Neuronal stem cell (in vitro differentiated cells): ENCODE data around the gene LRCH3.
A peak's percentile ranks its signal among the peaks of the same experiment; 100 is the strongest.

Experiments used
- DNase-seq: peaks from one replicate; pipeline ENCODE4 v3.0.0-alpha.2; 2013; ENCODE audit warnings: low spot score
- H2AFZ ChIP-seq: one replicate; pipeline ENCODE4 v1.6.1; 2013; ENCODE audit warnings: mild to moderate bottlenecking, low read length, inconsistent platforms
- H2AK5ac ChIP-seq: 2 replicates; pipeline ENCODE4 v1.6.1; 2013; ENCODE audit warnings: low read depth, mild to moderate bottlenecking, inconsistent platforms, low read length, moderate library complexity, mixed read lengths
- H2BK120ac ChIP-seq: 2 replicates; pipeline ENCODE4 v1.6.1; 2013; ENCODE audit warnings: low read depth, mild to moderate bottlenecking, inconsistent platforms, low read length, moderate library complexity, mixed read lengths
- H2BK12ac ChIP-seq: one replicate; pipeline ENCODE4 v1.6.1; 2013; ENCODE audit warnings: low read length, inconsistent platforms
- H2BK15ac ChIP-seq: 2 replicates; pipeline ENCODE4 v1.6.1; 2013; ENCODE audit warnings: mild to moderate bottlenecking, low read length, inconsistent platforms, mixed read lengths
- H2BK5ac ChIP-seq: one replicate; pipeline ENCODE4 v1.6.1; 2013; ENCODE audit warnings: inconsistent platforms, mild to moderate bottlenecking, low read length, moderate library complexity
- H3K14ac ChIP-seq: one replicate; pipeline ENCODE4 v1.6.1; 2013; ENCODE audit warnings: low read length, inconsistent platforms
- H3K18ac ChIP-seq: 2 replicates; pipeline ENCODE4 v1.6.1; 2013; ENCODE audit warnings: low read length, inconsistent platforms
- H3K23ac ChIP-seq: 2 replicates; pipeline ENCODE4 v1.6.1; 2013; ENCODE audit warnings: low read depth, mild to moderate bottlenecking, mixed read lengths, low read length, inconsistent platforms; ENCODE audit not compliant: poor library complexity
- H3K27ac ChIP-seq: replicated peaks from 3 replicates; pipeline ENCODE4 v1.5.1; 2013; ENCODE audit warnings: low read length, inconsistent platforms
- H3K27me3 ChIP-seq, 3 experiments: 2 replicates each; pipeline ENCODE4 v1.6.1; 2013; ENCODE audit warnings: low read length in 3 of 3, mild to moderate bottlenecking in 2 of 3, inconsistent platforms in 1 of 3, low read depth in 1 of 3, mixed read lengths in 1 of 3, moderate library complexity in 1 of 3; ENCODE audit not compliant: control insufficient read depth in 3 of 3, insufficient read depth in 3 of 3
- H3K36me3 ChIP-seq, 2 donors: replicated peaks in 1 of 2; 2 replicates each; pipeline ENCODE4 v1.6.1; 2013; ENCODE audit warnings: low read length in 2 of 2; ENCODE audit not compliant: control insufficient read depth in 2 of 2, insufficient read depth in 2 of 2
- H3K4ac ChIP-seq: 2 replicates; pipeline ENCODE4 v1.6.1; 2013; ENCODE audit warnings: inconsistent platforms, mild to moderate bottlenecking, low read length, moderate library complexity
- H3K4me1 ChIP-seq, 2 donors: 1 replicate in 1 of 2; 2 replicates in 1 of 2; pipeline ENCODE4 v1.6.1; 2013; ENCODE audit warnings: low read length in 2 of 2, low read depth in 1 of 2; ENCODE audit not compliant: control insufficient read depth in 2 of 2, insufficient read depth in 1 of 2
- H3K4me2 ChIP-seq: one replicate; pipeline ENCODE4 v1.6.1; 2013; ENCODE audit warnings: mild to moderate bottlenecking, low read length, inconsistent platforms; ENCODE audit not compliant: insufficient read depth, poor library complexity, severe bottlenecking
- H3K4me3 ChIP-seq, 2 donors: 2 replicates each; pipeline ENCODE4 v1.5.1; 2013; ENCODE audit warnings: low read length in 2 of 2, mild to moderate bottlenecking in 2 of 2, inconsistent platforms in 1 of 2, moderate library complexity in 1 of 2
- H3K79me1 ChIP-seq: one replicate; pipeline ENCODE4 v1.6.1; 2013; ENCODE audit warnings: low read depth, mild to moderate bottlenecking, inconsistent platforms, low read length, moderate library complexity
- H3K9ac ChIP-seq: one replicate; pipeline ENCODE4 v1.6.1; 2013; ENCODE audit warnings: mild to moderate bottlenecking, low read depth, low read length, inconsistent platforms; ENCODE audit not compliant: poor library complexity
- H3K9me3 ChIP-seq, 2 donors: replicated peaks in 1 of 2; 2 replicates each; pipeline versions ENCODE3 to v1.6.1; 2013; ENCODE audit warnings: low read length in 2 of 2, mild to moderate bottlenecking in 2 of 2, inconsistent platforms in 1 of 2, low read depth in 1 of 2, mixed read lengths in 1 of 2, moderate library complexity in 1 of 2; ENCODE audit not compliant: control insufficient read depth in 2 of 2, insufficient read depth in 1 of 2
- H4K8ac ChIP-seq: one replicate; pipeline ENCODE4 v1.6.1; 2013; ENCODE audit warnings: low read depth, mild to moderate bottlenecking, inconsistent platforms, low read length, moderate library complexity
- H4K91ac ChIP-seq: one replicate; pipeline ENCODE4 v1.6.1; 2013; ENCODE audit warnings: low read length, low read depth, mild to moderate bottlenecking, inconsistent platforms; ENCODE audit not compliant: poor library complexity
- WGBS, 2 donors: extraction: QIAGEN DNeasy Blood & Tissue Kit; methylation state at CpG; one replicate each; pipeline ENCODE4 v1.1.7; 2013; ENCODE audit warnings: missing lambda C conversion rate in 2 of 2, mixed read lengths in 1 of 2; ENCODE audit not compliant: insufficient read length in 2 of 2, insufficient replicate concordance in 1 of 2; ENCODE audit errors: extremely low coverage in 2 of 2; 5-methylcytosine and 5-hydroxymethylcytosine counted together

The LRCH3 gene

DNA sequence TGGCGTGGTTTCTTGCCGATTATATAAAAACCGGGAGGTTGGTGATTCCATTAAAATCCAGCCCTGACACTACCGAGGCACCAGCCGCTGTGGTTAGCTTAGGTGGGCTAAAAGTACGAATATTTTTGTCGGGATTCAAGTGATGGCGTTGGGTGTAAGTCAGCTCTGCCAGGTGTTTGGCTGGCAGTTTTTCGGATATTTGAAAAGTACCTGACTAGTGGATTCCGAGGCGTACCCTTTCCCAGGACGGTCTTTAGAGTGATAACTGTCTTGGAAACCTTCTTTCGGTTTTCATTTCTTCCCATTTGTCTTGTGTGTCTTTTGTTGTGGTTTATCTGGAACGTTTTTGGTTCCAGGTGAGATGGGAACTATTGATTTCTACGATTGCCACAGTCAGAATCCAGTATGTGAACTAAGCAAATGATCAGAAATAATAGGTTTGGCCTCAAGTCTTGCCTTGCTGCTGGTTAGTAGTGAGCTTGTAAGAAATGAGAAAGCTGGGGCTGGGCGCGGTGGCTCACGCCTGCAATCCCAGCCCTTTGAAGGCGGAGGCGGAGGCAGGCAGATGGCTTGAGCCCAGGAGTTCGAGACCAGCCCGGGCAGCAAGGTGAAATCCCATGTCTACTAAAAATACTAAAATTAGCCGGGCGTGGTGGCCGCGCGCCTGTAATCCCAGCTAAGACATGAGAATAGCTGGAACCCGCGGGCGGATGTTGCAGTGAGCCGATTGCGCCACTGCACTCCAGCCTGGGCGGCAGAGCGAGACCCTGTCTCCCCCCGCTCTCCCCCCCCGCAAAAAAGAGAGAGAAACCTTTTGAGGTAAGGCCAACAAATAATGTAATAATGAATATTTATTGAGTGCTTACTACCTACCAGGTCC is 40.0 kb upstream of the LRCH3 start:
- DNase-seq: no peak
- Histone ChIP-seq H3K23ac (no peak overlapping the region), H2BK120ac (no peak overlapping the region), H3K4me1 (peaks cover 4 to 18% of the 10 kb centered on the region in 2 donors), H2AK5ac (no peak overlapping the region), H3K18ac (no peak overlapping the region), H3K27me3 (no peaks in the 10 kb centered on the region), H3K79me1 (peaks cover 2% of the 10 kb centered on the region), H3K27ac (no peak overlapping the region), H2AFZ (peak overlapping the region; percentile 90), H2BK12ac (no peak overlapping the region), H4K8ac (no peak overlapping the region), H3K9me3 (no peaks in the 10 kb centered on the region), H4K91ac (no peak overlapping the region), H3K4ac (no peak overlapping the region), H2BK5ac (no peak overlapping the region), H3K36me3 (peaks cover 0 to 2% of the 10 kb centered on the region in 2 donors), H3K14ac (no peak overlapping the region), H2BK15ac (no peak overlapping the region), H3K4me3 (peak overlapping the region; percentile 86 to 90), H3K4me2 (peak overlapping the region; percentile 80), H3K9ac (peak overlapping the region; percentile 87)
- no CpG with 5 or more reads among the region's 36 CpGs for WGBS, 2 donors

DNA sequence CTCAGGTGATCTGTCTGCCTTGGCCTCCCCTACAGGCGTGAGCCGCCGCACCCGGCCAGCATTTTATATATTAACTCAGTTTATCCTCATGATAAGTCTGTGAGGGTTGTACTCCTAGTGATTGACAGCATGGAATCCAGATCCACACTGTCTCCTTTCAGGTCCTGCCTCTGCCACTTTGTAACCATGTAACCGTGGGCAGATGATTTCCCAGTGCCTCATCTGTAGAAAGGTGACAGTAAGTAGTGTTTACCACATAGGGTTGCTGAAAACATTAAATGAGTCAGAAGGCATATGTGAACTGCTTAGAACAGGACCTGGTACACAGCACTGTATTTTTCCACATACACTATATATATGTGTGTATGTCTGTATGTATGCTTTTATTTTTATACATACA is 38.9 kb upstream of the LRCH3 start:
- Histone ChIP-seq H2AFZ (no peak overlapping the region), H2AK5ac (no peak overlapping the region), H3K4me2 (no peak overlapping the region), H3K14ac (no peak overlapping the region), H3K9ac (no peak overlapping the region), H2BK15ac (no peak overlapping the region), H3K79me1 (peaks cover 2% of the 10 kb centered on the region), H3K4ac (no peak overlapping the region), H3K27ac (no peak overlapping the region), H3K18ac (no peak overlapping the region), H4K8ac (no peak overlapping the region), H3K4me1 (peaks cover 4 to 12% of the 10 kb centered on the region in 2 donors), H3K36me3 (peaks cover 0 to 12% of the 10 kb centered on the region in 2 donors), H3K27me3 (no peaks in the 10 kb centered on the region), H4K91ac (no peak overlapping the region), H3K4me3 (peak overlapping the region in 1 of 2 donors; percentile 90), H3K23ac (no peak overlapping the region), H2BK120ac (no peak overlapping the region), H3K9me3 (no peaks in the 10 kb centered on the region), H2BK12ac (no peak overlapping the region), H2BK5ac (no peak overlapping the region)
- no peak for DNase-seq
- WGBS, 2 donors: no CpG with 5 or more reads among the region's 5 CpGs

DNA sequence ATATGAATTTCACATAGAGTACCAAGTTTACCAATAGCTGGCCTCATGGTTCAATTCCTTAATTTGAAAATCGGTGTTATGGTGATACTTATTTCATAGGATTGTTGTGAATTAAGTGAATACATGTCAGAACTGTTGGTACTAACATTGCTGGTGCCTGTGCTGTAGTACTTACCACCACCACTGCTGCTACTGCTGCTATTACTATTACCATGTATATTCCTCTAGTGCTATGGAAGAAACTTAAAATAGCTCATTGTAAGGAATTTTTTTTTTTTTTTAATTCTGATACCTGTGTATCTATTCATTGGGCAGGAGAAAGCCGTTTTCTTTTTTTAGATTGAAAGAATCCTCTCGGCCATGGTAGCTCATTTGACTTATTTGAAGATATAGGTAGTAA is 37.8 kb upstream of the LRCH3 start:
- DNase-seq: no peak
- Histone ChIP-seq H3K4me3 (no peak overlapping the region), H3K9ac (no peak overlapping the region), H3K79me1 (peaks cover 2% of the 10 kb centered on the region), H3K23ac (no peak overlapping the region), H2BK12ac (no peak overlapping the region), H3K27me3 (no peaks in the 10 kb centered on the region), H2BK5ac (no peak overlapping the region), H4K8ac (no peak overlapping the region), H3K18ac (no peak overlapping the region), H3K36me3 (peaks cover 0 to 23% of the 10 kb centered on the region in 2 donors), H2BK120ac (no peak overlapping the region), H3K9me3 (peaks cover 0 to 1% of the 10 kb centered on the region in 2 donors), H3K27ac (no peak overlapping the region), H2AFZ (no peak overlapping the region), H3K4me2 (no peak overlapping the region), H4K91ac (no peak overlapping the region), H3K4ac (no peak overlapping the region), H3K14ac (no peak overlapping the region), H3K4me1 (peaks cover 4 to 9% of the 10 kb centered on the region in 2 donors), H2AK5ac (no peak overlapping the region), H2BK15ac (no peak overlapping the region)
- no CpG with 5 or more reads among the region's 3 CpGs for WGBS, 2 donors

DNA sequence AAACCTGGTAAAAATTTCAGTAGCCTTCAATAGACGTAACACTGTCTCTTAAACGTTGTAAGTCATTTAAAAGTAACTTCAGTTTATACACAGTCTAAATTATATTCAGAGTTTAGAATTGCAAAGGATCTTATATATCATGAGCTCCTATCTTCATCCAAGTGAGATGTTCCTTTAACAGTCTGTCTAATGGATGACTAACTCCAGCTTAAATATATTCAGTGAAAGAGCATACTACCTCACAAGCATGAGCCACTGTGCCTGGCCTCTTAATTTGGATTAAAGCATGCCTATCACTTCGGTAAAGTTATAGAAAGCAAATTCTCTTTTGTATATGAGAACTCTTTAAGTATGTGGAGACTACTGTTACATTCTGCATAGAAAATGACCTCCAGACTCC is 34.4 kb upstream of the LRCH3 start:
- Histone ChIP-seq H3K4me2 (no peak overlapping the region), H3K4me3 (no peak overlapping the region), H2AK5ac (no peak overlapping the region), H3K27me3 (no peaks in the 10 kb centered on the region), H3K79me1 (peaks cover 2% of the 10 kb centered on the region), H3K14ac (no peak overlapping the region), H3K36me3 (peaks cover 0 to 52% of the 10 kb centered on the region in 2 donors), H2AFZ (no peak overlapping the region), H3K4me1 (peaks cover 2 to 5% of the 10 kb centered on the region in 2 donors), H2BK15ac (no peak overlapping the region), H4K91ac (no peak overlapping the region), H3K18ac (no peak overlapping the region), H3K4ac (no peak overlapping the region), H3K9me3 (peaks cover 0 to 11% of the 10 kb centered on the region in 2 donors), H3K23ac (no peak overlapping the region), H3K27ac (no peak overlapping the region), H2BK5ac (no peak overlapping the region), H3K9ac (no peak overlapping the region), H2BK120ac (no peak overlapping the region), H4K8ac (no peak overlapping the region), H2BK12ac (no peak overlapping the region)
- no peak for DNase-seq
- WGBS, 2 donors: no CpG with 5 or more reads among the region's 3 CpGs
